ENCODE data around the gene CENPM.

CENPM gene

GRCh38 chr22:41936894-41937169, 10.1 kb downstream of the CENPM start:
- TF ChIP-seq CTCF (IDR thresholded peaks at IDR 0.05) (no peak), ZFX (IDR thresholded peaks at IDR 0.05; ENCODE audit: borderline replicate concordance) (no peak)
- no peak overlapping the region for H3K27ac ChIP-seq

- TF ChIP-seq CTCF (IDR thresholded peaks at IDR 0.05) (no peak), ZFX (IDR thresholded peaks at IDR 0.05; ENCODE audit: borderline replicate concordance) (no peak)
- no peak overlapping the region for H3K27ac ChIP-seq
Measured at GRCh38 chr22:41935509-41935908, 11.4 kb downstream of the CENPM start.

- TF ChIP-seq CTCF (IDR thresholded peaks at IDR 0.05) (no peak), ZFX (IDR thresholded peaks at IDR 0.05; ENCODE audit: borderline replicate concordance) (no peak)
- H3K27ac ChIP-seq = no peak overlapping the region
Measured at GRCh38 chr22:41935015-41935351, 12.0 kb downstream of the CENPM start.

GRCh38 chr22:41934284-41935014, 12.5 kb downstream of the CENPM start:
- TF ChIP-seq ZFX (IDR thresholded peaks at IDR 0.05; ENCODE audit: borderline replicate concordance) (no peak), CTCF (IDR thresholded peaks at IDR 0.05) (no peak)
- no peak overlapping the region for H3K27ac ChIP-seq

- TF ChIP-seq CTCF (IDR thresholded peaks at IDR 0.05) (no peak), ZFX (IDR thresholded peaks at IDR 0.05; ENCODE audit: borderline replicate concordance) (no peak)
- no peak overlapping the region for H3K27ac ChIP-seq
Measured at GRCh38 chr22:41933411-41934177, 13.4 kb downstream of the CENPM start.

GRCh38 chr22:41932353-41932752, 14.6 kb downstream of the CENPM start:
- no peak for TF ChIP-seq CTCF (IDR thresholded peaks at IDR 0.05)
- TF ChIP-seq ZFX (IDR thresholded peaks at IDR 0.05; ENCODE audit: borderline replicate concordance) = no peak
- H3K27ac ChIP-seq = peak overlapping the region; percentile 23; the same call in 1 of the 2 replicates

- TF ChIP-seq ZFX (IDR thresholded peaks at IDR 0.05; ENCODE audit: borderline replicate concordance) (no peak), CTCF (IDR thresholded peaks at IDR 0.05) (no peak)
- H3K27ac ChIP-seq = peak overlapping the region; percentile 23; the same call in 1 of the 2 replicates
Measured at GRCh38 chr22:41931701-41932269, 15.2 kb downstream of the CENPM start.

Data from 22Rv1 (cell line).